AG04449 (cell line): ENCODE results near the gene MINDY4.

Experiments used
- CTCF ChIA-PET: fragments of 350-600 bp; formaldehyde crosslinking; extraction: SDS; loops from one replicate; lab custom pipeline; 2021; ENCODE audit warnings: antibody characterized with exemption; lab: Yijun Ruan, JAX
- POLR2A ChIA-PET: fragments of 400-600, 350-600 bp; formaldehyde crosslinking; extraction: SDS; loops from one replicate; lab custom pipeline; 2020; ENCODE audit warnings: antibody characterized with exemption, inconsistent platforms; lab: Yijun Ruan, JAX
- DNase-seq: peaks from one replicate; pipeline ENCODE4 v3.0.0-alpha.2; 2010; ENCODE audit warnings: low read depth, low spot score
- H3K4me3 ChIP-seq: 2 replicates; pipeline ENCODE4 v1.5.1; 2011; ENCODE audit warnings: low read depth, mild to moderate bottlenecking, control low read depth, low read length
- CTCF ChIP-seq: IDR thresholded peaks from one replicate; pipeline ENCODE4 v1.5.1; 2011; ENCODE audit warnings: mild to moderate bottlenecking, moderate library complexity, low read length, control low read depth, inconsistent platforms; ENCODE audit not compliant: insufficient read depth; ENCODE audit errors: missing control alignments

The MINDY4 gene

GRCh38 chr7:30859940-30860496, 88.8 kb downstream of the MINDY4 start:
- TF ChIP-seq CTCF = no peak
- POLR2A ChIA-PET = no interaction called here
- CTCF ChIA-PET = interaction anchor here (1.2 to 1.3 kb wide), 2 partner anchors 10 to 17 kb away, joined by 3 read pairs; no protein-coding TSS in a partner anchor
- DNase-seq = no peak
- H3K4me3 ChIP-seq = no peak overlapping the region

- CTCF ChIA-PET = interaction anchor here (1.4 kb wide), 1 partner anchor 8 kb away, joined by 4 read pairs; no protein-coding TSS in a partner anchor
- POLR2A ChIA-PET = no interaction called here
Observed at GRCh38 chr7:30861612-30862011, 90.4 kb downstream of the MINDY4 start.

GRCh38 chr7:30862995-30863705, 91.9 kb downstream of the MINDY4 start:
- CTCF ChIA-PET = interaction anchor here (1.2 to 1.8 kb wide), 2 partner anchors 23 to 76 kb away, joined by 3 to 6 read pairs; no protein-coding TSS in a partner anchor
- no peak for TF ChIP-seq CTCF
- H3K4me3 ChIP-seq = no peak overlapping the region
- no peak for DNase-seq
- POLR2A ChIA-PET = no interaction called here

More at GRCh38 chr7:30861612-30862011, 90.4 kb downstream of the MINDY4 start:
- TF ChIP-seq CTCF = no peak
- no peak overlapping the region for H3K4me3 ChIP-seq
- DNase-seq = no peak

- POLR2A ChIA-PET = interaction anchor here (1.2 kb wide), 1 partner anchor 15 kb away, joined by 3 read pairs; no protein-coding TSS in a partner anchor
- no peak overlapping the region for H3K4me3 ChIP-seq
- DNase-seq = no peak
- no peak for TF ChIP-seq CTCF
- CTCF ChIA-PET = interaction anchor here (1.8 kb wide), 1 partner anchor 75 kb away, joined by 6 read pairs; no protein-coding TSS in a partner anchor
Observed at GRCh38 chr7:30863706-30864035, 92.5 kb downstream of the MINDY4 start.

- no peak for TF ChIP-seq CTCF
- ChIA-PET POLR2A (interaction anchor here (1.2 kb wide), 1 partner anchor 15 kb away, joined by 3 read pairs; no protein-coding TSS in a partner anchor), CTCF (interaction anchor here (0.9 to 1.8 kb wide), 3 partner anchors 12 to 75 kb away, joined by 3 to 6 read pairs (median 3); no protein-coding TSS in a partner anchor)
- DNase-seq = no peak
- H3K4me3 ChIP-seq = no peak overlapping the region
Observed at GRCh38 chr7:30864101-30864500, 92.9 kb downstream of the MINDY4 start.

- no peak for DNase-seq
- H3K4me3 ChIP-seq = no peak overlapping the region
- ChIA-PET CTCF (interaction anchor here (0.9 to 1.4 kb wide), 2 partner anchors 13 to 24 kb away, joined by 3 read pairs; no protein-coding TSS in a partner anchor), POLR2A (interaction anchor here (1.2 kb wide), 1 partner anchor 16 kb away, joined by 3 read pairs; no protein-coding TSS in a partner anchor)
- no peak for TF ChIP-seq CTCF
Observed at GRCh38 chr7:30865076-30865475, 93.9 kb downstream of the MINDY4 start.
